ENCODE data around the gene CHST15. TPM values are rescaled to one million over a fixed set of nuclear protein-coding genes. Genes with fewer than 3 reads are reported as not detected.

The CHST15 gene
- total RNA-seq, 1 experiment from 2014 or later: 26.7 TPM

DNA sequence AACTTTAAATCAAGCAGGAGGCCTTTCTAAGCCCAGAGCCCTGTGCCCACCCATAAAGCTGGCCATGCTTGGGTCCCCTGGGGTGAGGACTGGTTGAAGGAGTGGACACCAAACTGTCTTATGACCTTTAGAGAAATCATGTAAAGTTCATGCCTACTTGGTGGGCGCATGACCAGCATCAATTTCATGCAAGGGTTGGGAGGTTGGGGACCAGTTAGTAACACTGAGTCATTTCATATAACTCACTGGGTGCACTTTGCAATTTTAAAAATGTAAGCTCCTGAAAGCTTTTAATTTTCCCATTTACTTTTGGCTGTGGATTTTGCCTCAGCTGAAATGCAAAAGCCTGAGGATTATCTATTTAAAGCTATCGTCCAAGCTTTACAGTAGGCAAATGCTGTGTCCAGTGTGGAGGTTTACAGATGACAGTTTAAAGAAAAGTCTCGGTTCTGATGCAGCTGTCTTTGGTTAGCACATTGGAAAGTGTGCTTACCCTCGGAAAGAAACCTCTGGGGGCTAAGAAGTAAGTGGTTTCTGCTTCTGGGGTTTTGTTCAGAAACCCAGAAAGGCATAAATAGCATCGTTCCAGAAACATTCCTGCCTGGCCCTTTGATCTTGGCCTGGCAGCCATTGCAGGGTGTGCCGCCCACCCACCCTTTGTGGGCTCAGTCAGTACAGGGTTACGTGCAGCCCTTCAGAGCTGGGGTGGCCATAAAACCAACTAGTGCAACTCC lies 48.8 kb upstream of the CHST15 start:
- Histone ChIP-seq H3K36me3 (ENCODE audit: control insufficient read depth, insufficient read depth, low read length) (no peaks in the 10 kb centered on the region), H3K4me3 (ENCODE audit: low read depth, low read length) (no peak overlapping the region), H3K4me1 (0 out of 2 replicates have a peak, but pooled peaks cover 3% of the 10 kb centered on the region), H3K9me3 (no peaks in the 10 kb centered on the region), H3K27me3 (replicated peaks; ENCODE audit: control insufficient read depth, insufficient read depth, low read length) (no peaks in the 10 kb centered on the region; the same call in 1 of the 2 replicates)
- H3K4me3 Mint-ChIP-seq (ENCODE audit: unreplicated experiment): no peak overlapping the region
- intact Hi-C loops (cut with micrococcal nuclease; ENCODE audit: unreplicated experiment): no loop called here
- DNase-seq: no peak
- no peak overlapping the region for H3K27ac Mint-ChIP-seq (ENCODE audit: unreplicated experiment)
- H3K9me3 Mint-ChIP-seq (ENCODE audit: unreplicated experiment): no peaks in the 10 kb centered on the region
- BruUV-seq (replicated peaks): no TSS peak
- ChIA-PET CTCF (no interaction called here), POLR2A (interaction anchor here (0.6 kb wide), 1 partner anchor 288 kb away, joined by 3 read pairs; no protein-coding TSS in a partner anchor)
- TF ChIP-seq, protein P1, sequence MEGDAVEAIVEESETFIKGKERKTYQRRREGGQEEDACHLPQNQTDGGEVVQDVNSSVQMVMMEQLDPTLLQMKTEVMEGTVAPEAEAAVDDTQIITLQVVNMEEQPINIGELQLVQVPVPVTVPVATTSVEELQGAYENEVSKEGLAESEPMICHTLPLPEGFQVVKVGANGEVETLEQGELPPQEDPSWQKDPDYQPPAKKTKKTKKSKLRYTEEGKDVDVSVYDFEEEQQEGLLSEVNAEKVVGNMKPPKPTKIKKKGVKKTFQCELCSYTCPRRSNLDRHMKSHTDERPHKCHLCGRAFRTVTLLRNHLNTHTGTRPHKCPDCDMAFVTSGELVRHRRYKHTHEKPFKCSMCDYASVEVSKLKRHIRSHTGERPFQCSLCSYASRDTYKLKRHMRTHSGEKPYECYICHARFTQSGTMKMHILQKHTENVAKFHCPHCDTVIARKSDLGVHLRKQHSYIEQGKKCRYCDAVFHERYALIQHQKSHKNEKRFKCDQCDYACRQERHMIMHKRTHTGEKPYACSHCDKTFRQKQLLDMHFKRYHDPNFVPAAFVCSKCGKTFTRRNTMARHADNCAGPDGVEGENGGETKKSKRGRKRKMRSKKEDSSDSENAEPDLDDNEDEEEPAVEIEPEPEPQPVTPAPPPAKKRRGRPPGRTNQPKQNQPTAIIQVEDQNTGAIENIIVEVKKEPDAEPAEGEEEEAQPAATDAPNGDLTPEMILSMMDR (IDR thresholded peaks at IDR 0.05; ENCODE audit: insufficient read depth in 1 of 2, low read depth in 1 of 2, low read length in 1 of 2, severe bottlenecking in 1 of 2, unreplicated experiment in 1 of 2): no peak
- peaks cover 4% of the 10 kb centered on the region for H3K27me3 Mint-ChIP-seq (ENCODE audit: insufficient read depth, unreplicated experiment)
- H3K4me1 Mint-ChIP-seq (ENCODE audit: low read depth, unreplicated experiment): no peaks in the 10 kb centered on the region
- no peaks in the 10 kb centered on the region for H3K36me3 Mint-ChIP-seq (ENCODE audit: insufficient read depth, unreplicated experiment)

GRCh38 chr10:124138883-124139348 lies 45.5 kb upstream of the CHST15 start:
- ChIA-PET POLR2A (no interaction called here), CTCF (no interaction called here)
- Mint-ChIP-seq H3K36me3 (ENCODE audit: insufficient read depth, unreplicated experiment) (no peaks in the 10 kb centered on the region), H3K27me3 (ENCODE audit: insufficient read depth, unreplicated experiment) (peaks cover 5% of the 10 kb centered on the region), H3K4me3 (ENCODE audit: unreplicated experiment) (no peak overlapping the region), H3K27ac (ENCODE audit: unreplicated experiment) (no peak overlapping the region), H3K9me3 (ENCODE audit: unreplicated experiment) (no peaks in the 10 kb centered on the region), H3K4me1 (ENCODE audit: low read depth, unreplicated experiment) (no peaks in the 10 kb centered on the region)
- H3K27me3 ChIP-seq (replicated peaks; ENCODE audit: control insufficient read depth, insufficient read depth, low read length): no peaks in the 10 kb centered on the region; the same call in 1 of the 2 replicates
- no peaks in the 10 kb centered on the region for H3K36me3 ChIP-seq (ENCODE audit: control insufficient read depth, insufficient read depth, low read length)
- H3K4me3 ChIP-seq (ENCODE audit: low read depth, low read length): no peak overlapping the region
- 0 out of 2 replicates have a peak, but pooled peaks cover 3% of the 10 kb centered on the region for H3K4me1 ChIP-seq
- BruUV-seq (replicated peaks): no TSS peak
- DNase-seq: no peak
- TF ChIP-seq, protein P1 (IDR thresholded peaks at IDR 0.05; ENCODE audit: insufficient read depth in 1 of 2, low read depth in 1 of 2, low read length in 1 of 2, severe bottlenecking in 1 of 2, unreplicated experiment in 1 of 2): no peak
- no peaks in the 10 kb centered on the region for H3K9me3 ChIP-seq
- intact Hi-C loops (cut with micrococcal nuclease; ENCODE audit: unreplicated experiment): no loop called here

DNA sequence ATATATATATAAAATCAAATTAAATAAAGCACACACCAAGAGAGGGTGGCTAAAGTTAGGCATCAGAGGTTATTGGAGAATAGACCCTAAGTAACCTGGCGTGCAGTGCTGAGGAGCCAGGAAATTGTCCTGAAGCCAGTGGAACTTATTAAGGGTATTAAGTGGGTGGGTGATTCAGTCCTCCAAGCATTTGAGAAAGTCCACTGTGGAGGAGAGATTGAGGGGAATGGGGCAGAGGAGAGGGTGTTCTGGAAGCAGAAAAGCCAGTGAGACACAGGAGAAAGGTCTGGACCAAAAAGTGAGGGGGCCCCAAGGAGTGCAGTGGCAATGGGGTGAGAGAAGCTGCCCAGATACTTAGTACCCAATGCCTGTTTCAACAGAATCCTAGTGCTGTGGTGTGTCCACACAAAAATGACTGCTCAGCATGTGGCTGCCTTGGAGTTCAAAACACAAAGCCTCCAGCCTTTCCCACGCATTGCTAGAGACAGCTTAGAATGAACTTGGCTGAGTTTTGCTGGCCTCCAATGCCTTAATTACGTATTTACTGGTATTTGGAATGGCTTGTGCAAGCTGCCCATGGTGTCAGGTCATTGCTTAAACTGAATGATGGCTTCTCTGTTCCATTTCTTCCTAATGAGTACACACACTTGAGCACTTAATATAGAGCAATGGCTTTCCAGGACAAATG lies 44.9 kb upstream of the CHST15 start:
- intact Hi-C loops (cut with micrococcal nuclease; ENCODE audit: unreplicated experiment): no loop called here
- BruUV-seq (replicated peaks): no TSS peak
- Mint-ChIP-seq H3K4me3 (ENCODE audit: unreplicated experiment) (no peak overlapping the region), H3K27me3 (ENCODE audit: insufficient read depth, unreplicated experiment) (peaks cover 5% of the 10 kb centered on the region), H3K9me3 (ENCODE audit: unreplicated experiment) (no peaks in the 10 kb centered on the region), H3K4me1 (ENCODE audit: low read depth, unreplicated experiment) (no peaks in the 10 kb centered on the region), H3K36me3 (ENCODE audit: insufficient read depth, unreplicated experiment) (no peaks in the 10 kb centered on the region), H3K27ac (ENCODE audit: unreplicated experiment) (no peak overlapping the region)
- ChIA-PET POLR2A (no interaction called here), CTCF (no interaction called here)
- TF ChIP-seq, protein P1 (IDR thresholded peaks at IDR 0.05; ENCODE audit: insufficient read depth in 1 of 2, low read depth in 1 of 2, low read length in 1 of 2, severe bottlenecking in 1 of 2, unreplicated experiment in 1 of 2): no peak
- Histone ChIP-seq H3K36me3 (ENCODE audit: control insufficient read depth, insufficient read depth, low read length) (no peaks in the 10 kb centered on the region), H3K27me3 (replicated peaks; ENCODE audit: control insufficient read depth, insufficient read depth, low read length) (no peaks in the 10 kb centered on the region; the same call in 1 of the 2 replicates), H3K4me1 (0 out of 2 replicates have a peak, but pooled peaks cover 3% of the 10 kb centered on the region), H3K4me3 (ENCODE audit: low read depth, low read length) (no peak overlapping the region), H3K9me3 (no peaks in the 10 kb centered on the region)
- no peak for DNase-seq

All from Caco-2 (cell line).